CD8-positive, alpha-beta memory T cell (primary cell): ENCODE results near the gene CCDC120. TPM values are rescaled to one million over a fixed set of nuclear protein-coding genes. Genes with fewer than 3 reads are reported as not detected.

ENCODE experiments used
- CTCF ChIA-PET: fragments of 350-600 bp; sonication (Branson Sonifier 250); formaldehyde crosslinking; loops from one replicate; lab custom pipeline; 2021; ENCODE audit warnings: antibody characterized with exemption; lab: Charles Lee
- POLR2A ChIA-PET: fragments of 350-600 bp; sonication (Branson Sonifier 250); formaldehyde crosslinking; loops from one replicate; lab custom pipeline; 2021; ENCODE audit warnings: antibody characterized with exemption; lab: Charles Lee
- DNase-seq, 5 donors: peaks; one replicate each; pipeline versions ENCODE4 v3.0.0 to v3.0.0-alpha.2; 2020 to 2022; ENCODE audit warnings: mixed read lengths in 1 of 5
- H3K27ac ChIP-seq: one replicate; pipeline ENCODE4 v1.7.0; 2013; ENCODE audit warnings: low read depth, mild to moderate bottlenecking, low read length, moderate library complexity
- H3K27me3 ChIP-seq: 2 replicates; pipeline ENCODE4 v1.7.0; 2013; ENCODE audit warnings: low read length, mild to moderate bottlenecking; ENCODE audit not compliant: insufficient read depth, poor library complexity, severe bottlenecking
- H3K36me3 ChIP-seq: 2 replicates; pipeline ENCODE4 v1.7.0; 2013; ENCODE audit warnings: mild to moderate bottlenecking, low read length, moderate library complexity; ENCODE audit not compliant: insufficient read depth
- H3K4me1 ChIP-seq: 2 replicates; pipeline ENCODE4 v1.7.0; 2013; ENCODE audit warnings: mild to moderate bottlenecking, low read length, moderate library complexity; ENCODE audit not compliant: insufficient read depth
- H3K4me3 ChIP-seq: 2 replicates; pipeline ENCODE4 v1.7.0; 2013; ENCODE audit warnings: mild to moderate bottlenecking, low read length
- H3K9me3 ChIP-seq: 2 replicates; pipeline ENCODE4 v1.7.0; 2013; ENCODE audit warnings: mild to moderate bottlenecking, low read length
- H3K27ac Mint-ChIP-seq, 8 donors: one replicate each; pipeline ENCODE4 v1.8.0; 2020 to 2021; ENCODE audit warnings: mixed read lengths in 8 of 8, mild to moderate bottlenecking in 6 of 8, inconsistent platforms in 3 of 8, moderate library complexity in 3 of 8
- H3K27me3 Mint-ChIP-seq, 2 donors: one replicate each; pipeline ENCODE4 v1.8.0; 2020 to 2021; ENCODE audit warnings: mixed read lengths in 2 of 2, mild to moderate bottlenecking in 1 of 2, moderate library complexity in 1 of 2
- H3K36me3 Mint-ChIP-seq, 3 donors: one replicate each; pipeline ENCODE4 v1.8.0; 2020 to 2021; ENCODE audit warnings: mixed read lengths in 3 of 3, inconsistent platforms in 1 of 3, mild to moderate bottlenecking in 1 of 3
- H3K4me1 Mint-ChIP-seq, 3 donors: one replicate each; pipeline ENCODE4 v1.8.0; 2020 to 2021; ENCODE audit warnings: mixed read lengths in 3 of 3, inconsistent platforms in 1 of 3, mild to moderate bottlenecking in 1 of 3
- H3K4me3 Mint-ChIP-seq, 7 donors: one replicate each; pipeline ENCODE4 v1.8.0; 2020 to 2021; ENCODE audit warnings: mixed read lengths in 7 of 7, mild to moderate bottlenecking in 6 of 7, moderate library complexity in 4 of 7, inconsistent platforms in 2 of 7
- H3K9me3 Mint-ChIP-seq, 5 donors: one replicate each; pipeline ENCODE4 v1.8.0; 2020 to 2022; ENCODE audit warnings: mixed read lengths in 5 of 5, mild to moderate bottlenecking in 3 of 5, moderate library complexity in 2 of 5, inconsistent platforms in 1 of 5
- polyA plus RNA-seq: library from polyadenylated mRNA; unstranded; fragments of 300-500 nt; fragmentation: Illumina TruSeq; gene quantifications from one replicate; pipeline ENCODE4 v1.2.3, GENCODE V29; 2021
- total RNA-seq, 2 experiments: library from RNA; stranded (reverse); gene quantifications; one replicate each; pipeline ENCODE4 v1.2.3, GENCODE V29; 2021

Gene CCDC120, protein sequence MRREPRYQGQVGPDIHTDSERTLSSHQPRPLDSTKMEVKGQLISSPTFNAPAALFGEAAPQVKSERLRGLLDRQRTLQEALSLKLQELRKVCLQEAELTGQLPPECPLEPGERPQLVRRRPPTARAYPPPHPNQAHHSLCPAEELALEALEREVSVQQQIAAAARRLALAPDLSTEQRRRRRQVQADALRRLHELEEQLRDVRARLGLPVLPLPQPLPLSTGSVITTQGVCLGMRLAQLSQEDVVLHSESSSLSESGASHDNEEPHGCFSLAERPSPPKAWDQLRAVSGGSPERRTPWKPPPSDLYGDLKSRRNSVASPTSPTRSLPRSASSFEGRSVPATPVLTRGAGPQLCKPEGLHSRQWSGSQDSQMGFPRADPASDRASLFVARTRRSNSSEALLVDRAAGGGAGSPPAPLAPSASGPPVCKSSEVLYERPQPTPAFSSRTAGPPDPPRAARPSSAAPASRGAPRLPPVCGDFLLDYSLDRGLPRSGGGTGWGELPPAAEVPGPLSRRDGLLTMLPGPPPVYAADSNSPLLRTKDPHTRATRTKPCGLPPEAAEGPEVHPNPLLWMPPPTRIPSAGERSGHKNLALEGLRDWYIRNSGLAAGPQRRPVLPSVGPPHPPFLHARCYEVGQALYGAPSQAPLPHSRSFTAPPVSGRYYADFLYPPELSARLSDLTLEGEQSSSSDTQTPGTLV
- 1 to 10 TPM; 5.1 to 5.4 TPM for total RNA-seq
- 1.5 TPM for polyA plus RNA-seq

DNA sequence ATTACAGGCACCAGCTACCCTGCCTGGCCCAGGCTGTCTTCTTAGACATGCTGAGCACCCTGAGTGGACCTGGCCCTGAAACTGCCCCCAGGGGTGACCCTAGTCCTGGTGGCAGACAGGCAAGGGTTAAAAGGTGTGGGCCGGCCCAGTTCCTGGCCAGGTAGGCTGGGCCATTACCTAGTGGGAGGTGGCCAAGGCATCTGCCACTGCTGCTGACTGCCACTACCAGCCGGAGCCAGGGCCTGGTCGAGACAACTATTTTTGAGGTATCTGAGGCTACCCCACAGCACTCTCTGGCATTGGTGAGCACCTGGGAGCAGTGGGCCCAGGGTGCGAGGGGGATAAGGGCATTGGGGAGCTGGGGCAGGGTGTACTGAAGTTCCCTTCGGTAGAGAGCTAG, at the start of gene CCDC120:
TSS of gene CCDC120 (plus strand) at position 206 of the 400 bp plus-strand sequence. CDS start 3,043 bp downstream, outside the sequence.
- peak within 1 kb of the TSS in 3 of 8 donors; percentile 42 to 47 (median 43) for H3K27ac Mint-ChIP-seq

DNA sequence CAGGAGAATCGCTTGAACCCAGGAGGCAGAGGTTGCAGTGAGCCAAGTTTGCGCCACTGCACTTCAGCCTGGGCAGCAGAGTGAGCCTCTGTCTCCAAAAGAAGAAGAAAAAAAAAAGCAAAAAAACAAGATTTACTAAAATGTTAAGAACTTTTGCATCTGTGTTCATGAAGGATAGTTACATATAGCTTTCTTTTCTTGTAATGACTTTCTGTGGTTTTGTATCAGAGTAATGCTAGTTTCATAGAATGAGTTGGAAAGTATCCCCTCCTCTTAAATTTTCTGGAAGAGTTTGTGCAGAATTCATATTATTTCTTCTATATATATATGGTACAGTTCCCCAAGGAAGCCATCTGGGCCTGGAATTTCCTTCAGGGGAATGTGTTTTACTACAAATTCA, 39.7 kb upstream of the CCDC120 start:
- H3K4me3 Mint-ChIP-seq, result no peak overlapping the region
- ChIA-PET CTCF (interaction anchor here (1.0 kb wide), 1 partner anchor 36 kb away, joined by 3 read pairs; no protein-coding TSS in a partner anchor), POLR2A (no interaction called here)
- no peak overlapping the region for H3K4me3 ChIP-seq
- H3K9me3 Mint-ChIP-seq, result no peaks in the 10 kb centered on the region
- H3K36me3 Mint-ChIP-seq, result no peaks in the 10 kb centered on the region
- no peaks in the 10 kb centered on the region for H3K27me3 ChIP-seq
- no peaks in the 10 kb centered on the region for H3K4me1 Mint-ChIP-seq
- no peaks in the 10 kb centered on the region for H3K9me3 ChIP-seq
- no peak overlapping the region for H3K27ac Mint-ChIP-seq
- H3K36me3 ChIP-seq, result no peaks in the 10 kb centered on the region
- H3K27me3 Mint-ChIP-seq, result peaks cover 0 to 2% of the 10 kb centered on the region in 2 donors
- no peaks in the 10 kb centered on the region for H3K4me1 ChIP-seq
- no peak for DNase-seq
- no peak overlapping the region for H3K27ac ChIP-seq

More for the DNA sequence above, at the start of gene CCDC120:
- H3K27me3 ChIP-seq, result no peaks in the 10 kb centered on the region
- H3K4me1 Mint-ChIP-seq, result peaks cover 19 to 31% (median 23%) of the 10 kb centered on the region in 3 donors
- no peaks in the 10 kb centered on the region for H3K9me3 Mint-ChIP-seq
- H3K27me3 Mint-ChIP-seq, result peaks cover 0 to 10% of the 10 kb centered on the region in 2 donors
- H3K36me3 ChIP-seq, result no peaks in the 10 kb centered on the region
- H3K4me3 ChIP-seq, result no peak within 1 kb of the TSS
- CTCF ChIA-PET, result no interaction called here
- POLR2A ChIA-PET, result no interaction called here
- H3K4me3 Mint-ChIP-seq, result no peak within 1 kb of the TSS
- no peak for DNase-seq
- H3K9me3 ChIP-seq, result no peaks in the 10 kb centered on the region
- H3K36me3 Mint-ChIP-seq, result peaks cover 0 to 12% (median 0%) of the 10 kb centered on the region in 3 donors
- no peak within 1 kb of the TSS for H3K27ac ChIP-seq
- peaks cover 14% of the 10 kb centered on the region for H3K4me1 ChIP-seq

DNA sequence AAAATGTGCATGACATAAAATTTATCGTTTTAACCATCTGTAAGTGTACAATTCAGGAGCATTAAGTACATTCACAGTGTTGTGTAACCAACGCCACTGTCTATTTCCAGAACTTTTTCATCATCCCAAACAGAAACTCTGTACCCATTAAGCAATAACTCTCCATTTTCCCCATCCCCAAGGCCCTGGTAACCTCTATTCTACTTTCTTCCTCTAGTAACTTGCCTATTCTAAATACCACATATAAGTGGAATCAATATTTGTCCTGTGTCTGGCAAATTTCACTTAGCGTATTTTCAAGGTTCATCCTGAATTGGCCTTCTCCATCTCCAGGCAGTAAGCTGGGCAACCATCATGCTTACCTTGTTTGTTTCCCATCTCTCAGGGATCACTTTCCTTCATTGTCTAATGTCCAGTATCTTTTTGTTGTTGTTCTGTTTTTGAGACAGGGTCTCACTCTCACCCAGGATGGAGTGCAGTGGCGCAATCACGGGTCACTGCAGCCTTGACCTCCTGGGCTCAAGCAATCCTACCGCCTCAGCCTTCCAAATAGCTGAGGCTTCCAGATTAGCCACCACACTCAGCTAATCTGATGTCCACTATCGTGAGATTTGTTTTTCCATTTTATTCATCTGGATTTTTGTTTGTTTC, 39.1 kb upstream of the CCDC120 start:
- Histone ChIP-seq H3K9me3 (no peaks in the 10 kb centered on the region), H3K4me1 (no peaks in the 10 kb centered on the region), H3K36me3 (no peaks in the 10 kb centered on the region), H3K27me3 (no peaks in the 10 kb centered on the region), H3K4me3 (no peak overlapping the region), H3K27ac (no peak overlapping the region)
- no peaks in the 10 kb centered on the region for H3K4me1 Mint-ChIP-seq
- no peak overlapping the region for H3K27ac Mint-ChIP-seq
- H3K4me3 Mint-ChIP-seq, result no peak overlapping the region
- peaks cover 0 to 4% of the 10 kb centered on the region in 2 donors for H3K27me3 Mint-ChIP-seq
- no peaks in the 10 kb centered on the region for H3K36me3 Mint-ChIP-seq
- no peak for DNase-seq
- ChIA-PET CTCF (no interaction called here), POLR2A (no interaction called here)
- no peaks in the 10 kb centered on the region for H3K9me3 Mint-ChIP-seq

DNA sequence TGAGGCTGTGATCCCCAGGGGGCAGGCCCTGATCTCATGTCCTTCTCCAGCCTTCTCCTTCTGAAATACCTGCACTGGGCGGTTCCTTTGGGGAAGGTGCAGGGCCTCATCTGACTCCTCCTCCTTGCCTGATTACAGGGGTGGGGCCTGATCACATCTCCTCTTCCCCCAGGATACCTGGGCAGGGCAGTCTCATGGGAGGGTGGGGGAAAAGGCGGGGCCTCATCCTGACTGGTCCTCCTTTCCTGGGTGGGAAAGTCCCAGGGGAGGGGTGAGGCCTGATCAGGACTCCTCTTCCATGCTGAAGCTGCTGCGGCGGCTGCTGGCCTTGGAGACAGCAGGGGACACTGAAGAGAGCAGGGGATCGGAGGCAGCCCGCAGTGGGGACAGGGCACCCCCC, 28.9 kb upstream of the CCDC120 start:
- Mint-ChIP-seq H3K27me3 (peaks cover 0 to 3% of the 10 kb centered on the region in 2 donors), H3K4me1 (no peaks in the 10 kb centered on the region), H3K36me3 (peaks cover 0 to 43% (median 0%) of the 10 kb centered on the region in 3 donors), H3K27ac (peak overlapping the region in 1 of 8 donors; percentile 58), H3K4me3 (no peak overlapping the region), H3K9me3 (no peaks in the 10 kb centered on the region)
- Histone ChIP-seq H3K4me3 (no peak overlapping the region), H3K27me3 (no peaks in the 10 kb centered on the region), H3K27ac (no peak overlapping the region), H3K9me3 (no peaks in the 10 kb centered on the region), H3K4me1 (no peaks in the 10 kb centered on the region), H3K36me3 (peaks cover 6% of the 10 kb centered on the region)
- DNase-seq, result no peak
- ChIA-PET CTCF (no interaction called here), POLR2A (no interaction called here)

- Histone ChIP-seq H3K4me1 (no peaks in the 10 kb centered on the region), H3K9me3 (no peaks in the 10 kb centered on the region), H3K27ac (no peak overlapping the region), H3K27me3 (no peaks in the 10 kb centered on the region), H3K4me3 (no peak overlapping the region), H3K36me3 (peaks cover 6% of the 10 kb centered on the region)
- ChIA-PET POLR2A (no interaction called here), CTCF (no interaction called here)
- peaks cover 0 to 3% of the 10 kb centered on the region in 2 donors for H3K27me3 Mint-ChIP-seq
- no peaks in the 10 kb centered on the region for H3K4me1 Mint-ChIP-seq
- no peak for DNase-seq
- H3K4me3 Mint-ChIP-seq, result no peak overlapping the region
- no peaks in the 10 kb centered on the region for H3K9me3 Mint-ChIP-seq
- H3K27ac Mint-ChIP-seq, result no peak overlapping the region
- peaks cover 0 to 43% (median 0%) of the 10 kb centered on the region in 3 donors for H3K36me3 Mint-ChIP-seq
These were observed 28.5 kb upstream of the CCDC120 start for GRCh38 chrX:49030283-49030682.

- H3K27ac Mint-ChIP-seq, result peak overlapping the region in 2 of 8 donors; percentile 14 to 35
- CTCF ChIA-PET, result no interaction called here
These were observed 20.8 kb upstream of the CCDC120 start for GRCh38 chrX:49037883-49038475.

DNA sequence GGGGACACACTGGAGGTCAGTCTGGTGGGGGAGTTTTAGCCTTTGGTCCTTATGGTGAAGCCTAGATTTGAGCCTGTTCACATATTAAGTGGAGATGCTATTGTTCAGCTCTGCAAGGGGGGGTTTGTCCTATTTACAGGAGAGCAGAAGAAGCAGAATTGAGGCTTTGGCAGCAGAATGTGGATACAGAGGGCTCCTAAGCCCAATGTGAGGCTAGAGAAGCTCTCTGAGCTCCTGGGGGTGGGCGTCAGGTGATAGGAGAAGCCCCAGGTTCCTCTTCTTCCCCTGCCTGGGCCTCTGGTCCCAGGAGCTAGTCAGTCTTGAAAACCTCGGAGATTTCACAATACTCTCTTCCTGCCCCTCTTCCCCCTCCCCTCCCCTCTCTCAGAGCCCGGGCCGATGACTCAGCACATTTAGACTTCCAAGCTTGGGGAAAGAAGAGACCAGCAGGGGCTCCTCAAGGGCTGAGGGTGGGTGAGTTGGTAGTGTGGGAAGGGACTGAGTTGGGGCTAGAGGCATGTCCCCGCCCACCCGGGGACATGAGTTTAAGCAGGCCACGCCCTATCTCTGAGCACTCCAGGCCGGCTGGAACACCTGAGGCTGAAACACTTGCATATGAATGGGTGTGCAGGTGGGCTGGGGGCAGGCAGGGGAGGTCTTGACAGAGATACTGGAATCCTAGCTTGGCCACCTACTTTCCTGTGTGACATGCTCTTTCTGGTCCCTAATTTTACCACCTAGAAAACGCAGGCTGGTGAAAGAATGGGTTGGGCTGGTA, 19.0 kb upstream of the CCDC120 start:
- ChIA-PET CTCF (no interaction called here), POLR2A (no interaction called here)
- H3K4me1 Mint-ChIP-seq, result peaks cover 34 to 36% (median 34%) of the 10 kb centered on the region in 3 donors
- Histone ChIP-seq H3K9me3 (no peaks in the 10 kb centered on the region), H3K27ac (peak overlapping the region; percentile 51), H3K4me3 (no peak overlapping the region), H3K36me3 (peaks cover 3% of the 10 kb centered on the region), H3K4me1 (peaks cover 11% of the 10 kb centered on the region), H3K27me3 (no peaks in the 10 kb centered on the region)
- H3K27me3 Mint-ChIP-seq, result peaks cover 0 to 11% of the 10 kb centered on the region in 2 donors
- H3K27ac Mint-ChIP-seq, result peak overlapping the region in 7 of 8 donors; percentile 72 to 97 (median 77)
- peak overlapping the region in 3 of 7 donors; percentile 3 to 69 (median 43) for H3K4me3 Mint-ChIP-seq
- peaks cover 0 to 33% (median 3%) of the 10 kb centered on the region in 3 donors for H3K36me3 Mint-ChIP-seq
- peak in 3 of 5 donors; percentile 6 to 54 (median 50) for DNase-seq
- H3K9me3 Mint-ChIP-seq, result no peaks in the 10 kb centered on the region

More at GRCh38 chrX:49037883-49038475, 20.8 kb upstream of the CCDC120 start:
- H3K4me1 ChIP-seq, result peaks cover 11% of the 10 kb centered on the region
- peaks cover 0 to 51% (median 3%) of the 10 kb centered on the region in 3 donors for H3K36me3 Mint-ChIP-seq
- H3K4me3 ChIP-seq, result no peak overlapping the region
- peaks cover 28 to 31% (median 29%) of the 10 kb centered on the region in 3 donors for H3K4me1 Mint-ChIP-seq
- POLR2A ChIA-PET, result no interaction called here
- H3K9me3 Mint-ChIP-seq, result no peaks in the 10 kb centered on the region
- no peaks in the 10 kb centered on the region for H3K9me3 ChIP-seq
- no peak for DNase-seq
- peaks cover 9% of the 10 kb centered on the region for H3K36me3 ChIP-seq
- peaks cover 0 to 10% of the 10 kb centered on the region in 2 donors for H3K27me3 Mint-ChIP-seq
- H3K27ac ChIP-seq, result no peak overlapping the region
- H3K27me3 ChIP-seq, result no peaks in the 10 kb centered on the region
- H3K4me3 Mint-ChIP-seq, result no peak overlapping the region
